RPMI7951 (cell line): Measurements from ENCODE around the gene POU5F1. TPM values are rescaled to one million over a fixed set of nuclear protein-coding genes. Genes with fewer than 3 reads are reported as not detected.

Experiments
- DNase-seq: peaks from one replicate; pipeline ENCODE4 v3.0.0-alpha.2; 2012; ENCODE audit warnings: low read depth
- total RNA-seq: library from RNA; depleted of rRNA; stranded (reverse); fragments of >200 nt; shearing (Covaris generic); gene quantifications from 2 replicates; pipeline ENCODE4 v1.2.3, GENCODE V29; 2014

Gene POU5F1
- total RNA-seq, 1 experiment from 2014 or later: 0.36 TPM

GRCh38 chr6:31143148-31143547 is 27.3 kb downstream of the POU5F1 start:
- DNase-seq: no peak

DNA sequence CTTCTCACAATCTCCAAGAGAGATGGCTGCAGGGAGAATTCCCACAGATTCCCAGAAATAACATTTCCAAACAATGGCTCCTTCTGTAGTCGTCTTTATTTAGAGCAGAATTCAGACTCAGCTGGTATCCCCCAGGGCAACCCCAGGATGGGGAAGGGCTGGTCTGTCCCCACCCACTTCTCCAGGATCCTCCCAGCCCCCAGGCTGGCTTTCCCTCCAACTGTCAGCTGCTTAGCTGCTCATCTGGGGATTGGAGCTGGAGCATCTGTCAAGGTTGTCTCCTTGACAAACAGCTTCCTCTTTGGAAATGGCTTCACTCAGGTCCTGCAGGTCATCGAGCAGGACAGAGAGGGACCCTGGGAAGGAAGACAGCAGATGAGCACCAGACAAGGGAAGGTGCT is 28.1 kb downstream of the POU5F1 start:
- DNase-seq: peak; percentile 44

- DNase-seq: no peak
Observed at GRCh38 chr6:31140643-31141042, 29.8 kb downstream of the POU5F1 start.

- peak; percentile 26 for DNase-seq
Observed at GRCh38 chr6:31139599-31139998, 30.9 kb downstream of the POU5F1 start.

DNA sequence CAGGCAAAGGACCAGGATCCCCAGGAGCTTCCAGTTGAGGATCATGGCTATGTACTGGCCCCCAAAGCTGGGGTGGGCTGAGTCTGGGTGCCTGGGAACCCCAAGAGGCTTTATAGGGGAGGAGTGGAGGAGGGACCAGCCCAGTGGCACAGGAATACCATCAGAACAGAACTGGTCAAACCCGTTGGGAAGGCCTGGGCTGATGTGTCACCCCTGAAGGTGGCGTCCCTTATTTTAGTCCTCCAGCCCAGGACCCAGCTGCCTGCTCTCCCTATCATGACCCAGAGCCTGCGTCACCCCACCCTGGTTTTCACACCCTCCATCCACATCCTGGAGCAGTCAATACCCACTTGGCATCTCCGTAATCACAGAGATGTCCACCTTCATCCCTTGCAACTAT is 31.5 kb downstream of the POU5F1 start, which contains the start of gene PSORS1C2:
PSORS1C2 (minus strand) TSS at position 85 of the 400 bp plus-strand sequence; CDS start at position 45, 40 bp downstream.
- DNase-seq: no peak

DNA sequence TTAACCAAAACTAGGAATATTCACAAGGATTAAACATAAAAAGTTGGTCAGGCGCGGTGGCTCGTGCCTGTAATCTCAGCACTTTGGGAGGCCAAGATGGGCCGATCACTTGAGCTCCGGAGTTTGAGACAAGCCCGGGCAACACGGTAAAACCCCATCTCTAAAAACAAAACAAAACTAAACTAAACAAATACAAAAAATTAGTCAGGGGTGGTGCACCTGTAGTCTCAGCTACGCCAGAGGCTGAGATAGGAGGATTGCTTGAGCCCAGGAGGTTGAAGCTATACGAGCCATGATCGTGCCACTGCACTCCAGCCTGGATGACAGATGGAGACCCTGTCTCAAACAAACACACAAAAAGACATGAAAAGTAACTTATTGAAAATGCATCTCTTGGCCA is 34.8 kb downstream of the POU5F1 start:
- no peak for DNase-seq

- DNase-seq: no peak
Observed at GRCh38 chr6:31132806-31133205, 37.7 kb downstream of the POU5F1 start.

GRCh38 chr6:31131595-31131994 is 38.9 kb downstream of the POU5F1 start:
- DNase-seq: no peak

GRCh38 chr6:31130751-31131150 is 39.7 kb downstream of the POU5F1 start:
- DNase-seq: no peak

- DNase-seq: no peak
Observed at GRCh38 chr6:31129130-31129529, 41.4 kb downstream of the POU5F1 start.

GRCh38 chr6:31128093-31128676 is 42.3 kb downstream of the POU5F1 start:
- peak; percentile 29 for DNase-seq

DNA sequence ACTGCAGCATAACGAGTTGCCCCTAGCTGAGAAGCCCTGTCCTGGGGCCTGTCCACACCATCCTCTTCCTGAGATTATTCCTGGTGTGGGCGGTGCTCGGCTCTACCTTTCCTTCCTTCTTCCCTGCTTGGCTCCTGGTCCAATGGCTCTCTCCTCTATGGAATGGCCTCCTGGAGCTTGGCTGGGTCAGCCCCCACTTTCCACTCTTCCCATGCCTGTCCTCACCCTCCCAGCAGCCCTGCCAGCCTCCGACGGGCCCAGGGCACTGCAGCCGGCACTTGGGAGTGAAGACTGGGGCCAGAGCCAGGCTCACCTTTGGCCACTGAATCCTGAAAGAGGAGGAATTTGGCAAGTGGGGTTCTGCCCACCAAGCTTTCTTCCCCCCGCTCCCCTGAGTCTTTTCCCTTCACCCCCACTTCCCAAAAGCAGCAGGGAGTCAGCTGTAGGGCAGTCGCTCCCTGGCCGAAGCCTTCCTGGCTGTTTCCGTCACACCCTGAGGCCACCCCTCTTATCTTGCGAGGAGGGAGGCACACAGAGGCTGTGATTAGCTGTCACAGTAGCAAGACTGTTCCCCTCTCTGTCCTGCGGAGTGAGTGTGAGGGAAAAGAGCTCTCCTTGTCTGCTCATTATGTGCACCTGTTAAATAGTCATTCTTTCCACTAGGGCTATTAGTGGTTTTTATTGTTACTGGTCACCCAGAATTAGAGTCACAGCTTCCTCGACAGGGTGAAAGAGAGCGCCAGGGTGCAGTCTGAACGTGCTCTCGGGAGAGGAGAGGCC is 43.9 kb downstream of the POU5F1 start:
- no peak for DNase-seq

DNA sequence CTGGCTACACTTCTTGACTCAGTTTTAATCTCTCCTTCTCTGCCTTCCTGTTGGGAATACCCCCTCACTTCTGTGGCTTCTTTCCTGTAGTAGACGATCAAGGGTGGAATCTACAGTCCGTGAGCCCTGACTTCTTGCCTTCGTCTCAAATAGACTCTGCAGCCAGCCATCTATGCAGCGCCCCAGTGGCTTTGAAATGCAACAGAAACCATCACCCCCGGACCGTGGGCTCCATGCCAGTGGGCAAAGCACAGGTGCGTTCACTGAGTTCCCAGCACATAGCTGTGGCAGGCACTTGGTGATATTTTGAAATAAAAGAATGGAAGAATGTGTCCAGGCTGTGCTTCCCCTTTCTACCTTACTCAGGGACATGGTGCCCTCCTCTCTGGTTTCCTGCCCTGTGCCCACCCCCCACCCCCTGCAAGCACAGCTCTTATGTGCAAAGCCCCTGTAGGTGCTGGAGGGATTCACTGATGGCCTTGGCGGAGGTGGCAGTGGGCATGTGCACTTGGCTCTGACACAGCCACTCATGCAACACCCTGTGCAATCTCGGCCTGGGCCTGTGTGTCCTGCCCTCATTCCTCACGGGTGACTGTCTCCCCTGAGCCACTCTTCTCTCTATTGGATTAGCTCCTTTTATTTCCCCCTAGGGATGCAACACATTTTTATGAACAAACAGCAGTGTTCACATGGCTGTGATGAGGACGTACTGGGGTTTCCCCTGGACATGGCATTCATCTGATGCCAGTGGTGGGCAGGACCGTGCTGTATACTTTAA is 44.7 kb downstream of the POU5F1 start:
- DNase-seq: peak; percentile 57

GRCh38 chr6:31125162-31125561 is 45.3 kb downstream of the POU5F1 start:
- no peak for DNase-seq

DNA sequence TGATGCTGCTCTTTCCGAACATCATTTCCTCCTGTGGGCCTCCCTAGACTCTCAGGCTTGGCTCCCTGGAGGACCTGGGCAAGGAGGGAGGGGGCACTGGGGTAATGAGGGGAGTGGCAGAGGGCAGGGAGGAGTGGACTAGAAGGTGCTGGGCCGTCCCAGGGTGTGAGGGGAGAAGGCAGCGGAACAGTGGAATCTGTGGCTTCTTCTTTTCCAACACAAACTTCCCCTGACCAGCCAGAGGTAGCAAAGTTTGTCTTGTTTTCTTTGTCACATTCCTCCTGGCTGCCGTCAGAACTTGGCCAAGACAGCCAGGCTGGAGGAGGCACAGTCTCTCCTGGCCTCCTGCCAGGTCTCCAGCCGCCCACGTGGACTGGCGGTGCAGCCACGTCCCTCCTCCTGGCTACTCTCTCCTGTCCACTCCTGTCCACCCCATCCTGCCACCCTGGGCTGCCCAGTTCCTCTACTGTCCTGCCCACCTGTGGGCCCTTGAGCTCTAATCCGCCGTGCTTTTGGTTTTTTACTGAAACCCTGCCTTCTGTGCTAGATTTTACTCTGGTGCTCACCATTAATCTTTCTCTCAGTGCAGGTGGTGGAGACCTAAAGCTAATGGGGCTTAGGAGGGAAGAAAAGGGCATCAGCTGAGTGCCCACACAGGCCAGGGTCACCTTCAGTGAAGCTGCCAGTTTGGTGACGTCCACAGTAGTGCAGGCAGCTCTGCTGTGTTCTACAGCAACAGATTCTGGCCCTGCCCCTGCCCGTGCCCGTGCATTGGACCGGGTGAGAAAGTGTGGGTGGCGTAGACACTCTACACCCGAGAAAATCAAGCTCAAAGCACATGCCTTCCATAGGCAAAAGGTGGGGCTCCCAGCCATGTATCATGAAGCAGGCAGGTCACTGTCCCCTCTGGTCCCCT is 47.4 kb downstream of the POU5F1 start:
- peak; percentile 84 for DNase-seq

GRCh38 chr6:31121131-31121790 is 49.2 kb downstream of the POU5F1 start:
- DNase-seq: no peak

DNA sequence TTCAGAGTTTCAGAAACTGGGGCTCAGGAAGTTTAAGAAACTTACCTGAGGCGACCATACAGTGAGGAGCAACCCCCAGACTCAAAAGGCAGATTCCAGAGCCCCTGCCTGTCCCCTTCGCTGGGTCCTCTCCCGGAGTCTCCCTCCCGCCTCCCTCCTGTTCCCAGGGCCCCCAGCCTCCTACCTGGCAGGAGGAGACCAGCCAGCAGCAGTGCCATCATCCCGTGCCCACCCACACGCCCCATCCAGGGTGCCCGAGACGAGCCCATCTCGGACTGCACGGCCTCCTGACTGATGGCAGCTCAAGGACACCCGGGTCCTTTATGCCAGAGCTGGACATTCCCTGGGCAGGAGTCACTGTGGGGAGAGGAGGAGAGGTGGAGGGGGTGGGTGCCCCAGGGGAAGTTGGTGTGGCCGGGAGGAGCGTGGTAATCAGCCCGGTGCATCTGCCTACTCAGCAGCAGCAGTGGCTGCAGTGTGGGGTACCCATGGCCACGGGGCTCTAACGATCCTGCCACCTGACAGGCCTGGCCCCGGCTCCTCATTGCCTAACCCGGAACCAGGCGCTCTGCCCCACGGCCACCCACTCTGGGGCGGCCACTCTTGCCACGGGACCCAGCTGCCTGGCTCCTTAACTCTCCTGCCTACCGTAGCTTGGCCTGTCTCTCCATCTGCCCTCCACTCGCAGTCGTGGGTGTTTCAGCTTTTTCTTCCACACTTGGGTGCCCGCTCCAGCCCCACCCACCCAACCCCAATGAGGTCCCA is 50.1 kb downstream of the POU5F1 start, which contains the start of gene CDSN:
CDSN (minus strand) TSS at position 296 of the 765 bp plus-strand sequence; CDS start at position 269, 27 bp downstream.
- no peak for DNase-seq

GRCh38 chr6:31118178-31118577 is 52.3 kb downstream of the POU5F1 start:
- DNase-seq: no peak

GRCh38 chr6:31116661-31117385 is 53.7 kb downstream of the POU5F1 start:
- no peak for DNase-seq
